ENCODE measurements around the gene SLC38A11. TPM values are rescaled to one million over a fixed set of nuclear protein-coding genes. Genes with fewer than 3 reads are reported as not detected.

The SLC38A11 gene
- polyA plus RNA-seq, 3 donors, result 0.07 TPM; not detected in 2

GRCh38 chr2:164969909-164970690 lies 14.8 kb upstream of the SLC38A11 start:
- Histone ChIP-seq H2AFZ (ENCODE audit: insufficient read depth, low read depth, low read length, poor library complexity, severe bottlenecking) (no peak overlapping the region), H3K9ac (ENCODE audit: insufficient read depth, low read length, poor library complexity, severe bottlenecking) (no peak overlapping the region), H3K4me3 (replicated peaks in 1 of 3; ENCODE audit: low read depth in 2 of 3, low read length in 3 of 3) (no peak overlapping the region), H3K4me1 (ENCODE audit: control insufficient read depth in 1 of 2, insufficient read depth in 2 of 2, low read length in 2 of 2) (peaks cover under 1 to 4% of the 10 kb centered on the region in 2 donors), H3K36me3 (replicated peaks in 1 of 2; ENCODE audit: control insufficient read depth in 1 of 2, insufficient read depth in 2 of 2, low read length in 2 of 2) (no peaks in the 10 kb centered on the region), H3K9me3 (replicated peaks in 1 of 2; ENCODE audit: control insufficient read depth in 1 of 2, insufficient read depth in 1 of 2, low read length in 2 of 2) (peaks cover 0 to 4% of the 10 kb centered on the region in 2 donors), H3K4me2 (replicated peaks; ENCODE audit: extremely low read depth, low read length, poor library complexity, severe bottlenecking) (no peak overlapping the region), H3K27me3 (ENCODE audit: control insufficient read depth in 2 of 2, insufficient read depth in 2 of 2, low read length in 2 of 2) (no peaks in the 10 kb centered on the region), H3K27ac (ENCODE audit: low read depth in 1 of 2, low read length in 2 of 2) (no peak overlapping the region), H3K79me2 (ENCODE audit: insufficient read depth, low read length) (no peaks in the 10 kb centered on the region), H4K20me1 (ENCODE audit: insufficient read depth, low read length) (no peaks in the 10 kb centered on the region)
- intact Hi-C loops (cut with micrococcal nuclease), result no loop called here
- DNase-seq, result no peak
- no peaks in the 10 kb centered on the region for H3K36me3 Mint-ChIP-seq
- H3K4me3 Mint-ChIP-seq, result no peak overlapping the region
- peaks cover 0 to 3% (median 0%) of the 10 kb centered on the region in 3 donors for H3K27me3 Mint-ChIP-seq (ENCODE audit: low read depth in 3 of 3)
- TF ChIP-seq, protein P1, sequence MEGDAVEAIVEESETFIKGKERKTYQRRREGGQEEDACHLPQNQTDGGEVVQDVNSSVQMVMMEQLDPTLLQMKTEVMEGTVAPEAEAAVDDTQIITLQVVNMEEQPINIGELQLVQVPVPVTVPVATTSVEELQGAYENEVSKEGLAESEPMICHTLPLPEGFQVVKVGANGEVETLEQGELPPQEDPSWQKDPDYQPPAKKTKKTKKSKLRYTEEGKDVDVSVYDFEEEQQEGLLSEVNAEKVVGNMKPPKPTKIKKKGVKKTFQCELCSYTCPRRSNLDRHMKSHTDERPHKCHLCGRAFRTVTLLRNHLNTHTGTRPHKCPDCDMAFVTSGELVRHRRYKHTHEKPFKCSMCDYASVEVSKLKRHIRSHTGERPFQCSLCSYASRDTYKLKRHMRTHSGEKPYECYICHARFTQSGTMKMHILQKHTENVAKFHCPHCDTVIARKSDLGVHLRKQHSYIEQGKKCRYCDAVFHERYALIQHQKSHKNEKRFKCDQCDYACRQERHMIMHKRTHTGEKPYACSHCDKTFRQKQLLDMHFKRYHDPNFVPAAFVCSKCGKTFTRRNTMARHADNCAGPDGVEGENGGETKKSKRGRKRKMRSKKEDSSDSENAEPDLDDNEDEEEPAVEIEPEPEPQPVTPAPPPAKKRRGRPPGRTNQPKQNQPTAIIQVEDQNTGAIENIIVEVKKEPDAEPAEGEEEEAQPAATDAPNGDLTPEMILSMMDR (IDR thresholded peaks at IDR 0.05), result no peak
- H3K4me1 Mint-ChIP-seq, result peaks cover 8% of the 10 kb centered on the region
- peak overlapping the region in 1 of 7 donors; percentile 49 for H3K27ac Mint-ChIP-seq
- no CpG with 5 or more reads among the region's 2 CpGs for WGBS (ENCODE audit: insufficient coverage)
- peaks cover 3 to 10% (median 7%) of the 10 kb centered on the region in 7 donors for H3K9me3 Mint-ChIP-seq

- peaks cover 13% of the 10 kb centered on the region for H3K4me1 Mint-ChIP-seq
- no peaks in the 10 kb centered on the region for H3K79me2 ChIP-seq (ENCODE audit: insufficient read depth, low read length)
- DNase-seq, result no peak
These were observed 12.5 kb upstream of the SLC38A11 start for GRCh38 chr2:164967781-164968228.

More at GRCh38 chr2:164967781-164968228, 12.5 kb upstream of the SLC38A11 start:
- peaks cover 0 to 3% of the 10 kb centered on the region in 2 donors for H3K4me1 ChIP-seq (ENCODE audit: control insufficient read depth in 1 of 2, insufficient read depth in 2 of 2, low read length in 2 of 2)
- Mint-ChIP-seq H3K36me3 (no peaks in the 10 kb centered on the region), H3K4me3 (no peak overlapping the region), H3K9me3 (peaks cover 3 to 10% (median 7%) of the 10 kb centered on the region in 7 donors), H3K27me3 (ENCODE audit: low read depth in 3 of 3) (peaks cover 0 to 3% (median 0%) of the 10 kb centered on the region in 3 donors), H3K27ac (no peak overlapping the region)
- H3K27ac ChIP-seq (ENCODE audit: low read depth in 1 of 2, low read length in 2 of 2), result no peak overlapping the region
- no peaks in the 10 kb centered on the region for H3K36me3 ChIP-seq (replicated peaks in 1 of 2; ENCODE audit: control insufficient read depth in 1 of 2, insufficient read depth in 2 of 2, low read length in 2 of 2)
- H3K27me3 ChIP-seq (ENCODE audit: control insufficient read depth in 2 of 2, insufficient read depth in 2 of 2, low read length in 2 of 2), result no peaks in the 10 kb centered on the region
- 100% methylated on average over 2 of the region's 2 CpGs for WGBS (ENCODE audit: insufficient coverage)
- no peaks in the 10 kb centered on the region for H4K20me1 ChIP-seq (ENCODE audit: insufficient read depth, low read length)
- no peak overlapping the region for H3K4me2 ChIP-seq (replicated peaks; ENCODE audit: extremely low read depth, low read length, poor library complexity, severe bottlenecking)
- peaks cover 0 to 4% of the 10 kb centered on the region in 2 donors for H3K9me3 ChIP-seq (replicated peaks in 1 of 2; ENCODE audit: control insufficient read depth in 1 of 2, insufficient read depth in 1 of 2, low read length in 2 of 2)
- H3K9ac ChIP-seq (ENCODE audit: insufficient read depth, low read length, poor library complexity, severe bottlenecking), result no peak overlapping the region
- no peak overlapping the region for H3K4me3 ChIP-seq (replicated peaks in 1 of 3; ENCODE audit: low read depth in 2 of 3, low read length in 3 of 3)
- no peak overlapping the region for H2AFZ ChIP-seq (ENCODE audit: insufficient read depth, low read depth, low read length, poor library complexity, severe bottlenecking)
- intact Hi-C loops (cut with micrococcal nuclease), result no loop called here
- TF ChIP-seq, protein P1 (IDR thresholded peaks at IDR 0.05), result no peak
